Endodermal cell (in vitro differentiated cells): ENCODE data around the gene C15orf39. TPM values are rescaled to one million over a fixed set of nuclear protein-coding genes. Genes with fewer than 3 reads are reported as not detected.
A peak's percentile ranks its signal among the peaks of the same experiment; 100 is the strongest.

Experiments used
- DNase-seq: peaks from one replicate; pipeline ENCODE4 v3.0.0-alpha.2; 2017
- H3K27ac ChIP-seq: 2 replicates; pipeline ENCODE4 v1.5.1; 2013; ENCODE audit warnings: mild to moderate bottlenecking, low read depth, low read length, moderate library complexity
- H3K27me3 ChIP-seq: 2 replicates; pipeline ENCODE4 v1.6.1; 2013; ENCODE audit warnings: mild to moderate bottlenecking, low read length, moderate library complexity; ENCODE audit not compliant: insufficient read depth, control insufficient read depth, poor library complexity, severe bottlenecking
- H3K36me3 ChIP-seq: 2 replicates; pipeline ENCODE4 v1.7.0; 2013; ENCODE audit warnings: mild to moderate bottlenecking, low read length, moderate library complexity; ENCODE audit not compliant: control insufficient read depth, insufficient read depth
- H3K4me1 ChIP-seq: one replicate; pipeline ENCODE4 v1.7.0; 2013; ENCODE audit warnings: low read length; ENCODE audit not compliant: control insufficient read depth, insufficient read depth
- H3K4me3 ChIP-seq: 2 replicates; pipeline ENCODE4 v1.5.1; 2013; ENCODE audit warnings: mild to moderate bottlenecking, low read length, moderate library complexity
- H3K9ac ChIP-seq: 2 replicates; pipeline ENCODE4 v1.6.1; 2013; ENCODE audit warnings: mild to moderate bottlenecking, low read length, moderate library complexity; ENCODE audit not compliant: poor library complexity, severe bottlenecking; ENCODE audit errors: extremely low read depth
- H3K9me3 ChIP-seq: 2 replicates; pipeline ENCODE4 v1.6.1; 2013; ENCODE audit warnings: mild to moderate bottlenecking, low read length, moderate library complexity; ENCODE audit not compliant: control insufficient read depth
- H3K27ac Mint-ChIP-seq: 2 replicates; pipeline ENCODE4 v1.8.0; 2020; ENCODE audit warnings: mixed read lengths
- H3K27me3 Mint-ChIP-seq: 2 replicates; pipeline ENCODE4 v1.8.0; 2021; ENCODE audit warnings: mild to moderate bottlenecking, mixed read lengths; ENCODE audit not compliant: insufficient read depth
- H3K36me3 Mint-ChIP-seq: 2 replicates; pipeline ENCODE4 v1.8.0; 2020; ENCODE audit warnings: low read depth, mixed read lengths
- H3K4me1 Mint-ChIP-seq: 2 replicates; pipeline ENCODE4 v1.8.0; 2020; ENCODE audit warnings: mixed read lengths
- H3K4me3 Mint-ChIP-seq: 2 replicates; pipeline ENCODE4 v1.8.0; 2020; ENCODE audit warnings: mild to moderate bottlenecking, moderate library complexity, mixed read lengths
- H3K9me3 Mint-ChIP-seq: 2 replicates; pipeline ENCODE4 v1.8.0; 2020; ENCODE audit warnings: mild to moderate bottlenecking, mixed read lengths
- WGBS, 2 experiments: methylation state at CpG; one replicate each; pipeline versions ENCODE4 v1.1.5 to v1.1.7; 2013; ENCODE audit warnings: missing lambda C conversion rate in 2 of 2, mixed read lengths in 1 of 2; ENCODE audit not compliant: insufficient coverage in 1 of 2, insufficient read length in 1 of 2; 5-methylcytosine and 5-hydroxymethylcytosine counted together
- total RNA-seq, 2 donors: library from RNA; stranded (reverse); fragmentation: NEBNext Ultra II Directional in 1 of 2; extraction: Animal tissue kit (Norgen Biotek cat#: 25700) in 1 of 2; gene quantifications; 2 replicates in 1 of 2; 3 replicates in 1 of 2; pipeline ENCODE4 v1.2.1, GENCODE V29; 2021
- TF ChIP-seq, protein P1 (sequence below): fragments of 200-600 bp; sonication (generic); conservative IDR thresholded peaks from 2 replicates; pipeline ENCODE4 v1.5.0; 2021; ENCODE audit warnings: antibody characterized with exemption, mild to moderate bottlenecking

Gene C15orf39
- total RNA-seq, 2 donors from 2014 or later = 19.0 to 22.2 TPM

DNA sequence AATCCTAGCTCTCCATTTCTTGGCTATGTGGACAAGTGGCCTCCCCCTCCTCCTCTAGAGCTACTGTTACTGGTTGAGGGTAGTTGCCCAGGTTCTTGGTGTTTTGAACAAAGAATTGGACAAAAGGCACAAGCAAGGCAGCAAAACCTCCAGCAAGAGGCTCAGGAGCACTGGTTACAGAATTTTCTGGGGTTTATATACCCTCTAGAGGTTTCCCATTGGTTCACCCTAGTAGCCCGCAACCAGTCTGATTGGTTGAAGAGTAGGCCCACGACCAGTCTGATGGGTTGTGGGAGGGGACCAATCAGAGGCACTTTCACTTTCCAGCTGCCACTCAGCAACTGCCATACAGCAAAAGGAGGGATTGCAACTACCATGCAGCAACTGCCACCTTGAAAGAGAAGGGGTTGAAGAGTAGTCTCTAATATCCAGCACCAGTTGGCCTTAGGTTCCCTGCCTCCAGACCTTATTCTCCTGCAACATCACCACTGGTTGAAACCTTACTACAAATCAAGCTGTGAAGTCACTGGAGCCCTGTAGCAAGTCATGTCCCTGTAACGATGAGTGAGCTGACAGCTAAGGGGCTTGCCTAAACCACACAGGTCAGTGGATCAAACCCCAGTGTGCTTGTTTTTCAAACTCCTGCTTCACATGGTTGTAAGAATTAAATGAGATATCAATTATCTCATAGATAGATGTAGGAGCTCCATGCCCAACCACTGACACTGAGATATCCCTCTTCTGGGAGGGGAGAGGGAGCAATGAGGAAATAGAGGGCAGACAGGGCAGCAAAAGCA lies 2.9 kb upstream of the C15orf39 start:
- Mint-ChIP-seq H3K27ac (no peak overlapping the region), H3K9me3 (no peaks in the 10 kb centered on the region), H3K4me1 (peaks cover 30% of the 10 kb centered on the region), H3K36me3 (no peaks in the 10 kb centered on the region), H3K27me3 (no peaks in the 10 kb centered on the region), H3K4me3 (no peak overlapping the region)
- WGBS, 2 experiments = 76 to 100% methylated on average over 1 to 3 of the region's 3 CpGs
- Histone ChIP-seq H3K9ac (no peak overlapping the region), H3K4me1 (peaks cover 29% of the 10 kb centered on the region), H3K4me3 (no peak overlapping the region), H3K27ac (no peak overlapping the region), H3K27me3 (no peaks in the 10 kb centered on the region), H3K36me3 (no peaks in the 10 kb centered on the region), H3K9me3 (no peaks in the 10 kb centered on the region)
- TF ChIP-seq, protein P1, sequence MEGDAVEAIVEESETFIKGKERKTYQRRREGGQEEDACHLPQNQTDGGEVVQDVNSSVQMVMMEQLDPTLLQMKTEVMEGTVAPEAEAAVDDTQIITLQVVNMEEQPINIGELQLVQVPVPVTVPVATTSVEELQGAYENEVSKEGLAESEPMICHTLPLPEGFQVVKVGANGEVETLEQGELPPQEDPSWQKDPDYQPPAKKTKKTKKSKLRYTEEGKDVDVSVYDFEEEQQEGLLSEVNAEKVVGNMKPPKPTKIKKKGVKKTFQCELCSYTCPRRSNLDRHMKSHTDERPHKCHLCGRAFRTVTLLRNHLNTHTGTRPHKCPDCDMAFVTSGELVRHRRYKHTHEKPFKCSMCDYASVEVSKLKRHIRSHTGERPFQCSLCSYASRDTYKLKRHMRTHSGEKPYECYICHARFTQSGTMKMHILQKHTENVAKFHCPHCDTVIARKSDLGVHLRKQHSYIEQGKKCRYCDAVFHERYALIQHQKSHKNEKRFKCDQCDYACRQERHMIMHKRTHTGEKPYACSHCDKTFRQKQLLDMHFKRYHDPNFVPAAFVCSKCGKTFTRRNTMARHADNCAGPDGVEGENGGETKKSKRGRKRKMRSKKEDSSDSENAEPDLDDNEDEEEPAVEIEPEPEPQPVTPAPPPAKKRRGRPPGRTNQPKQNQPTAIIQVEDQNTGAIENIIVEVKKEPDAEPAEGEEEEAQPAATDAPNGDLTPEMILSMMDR = no peak
- peak; percentile 72 for DNase-seq

DNA sequence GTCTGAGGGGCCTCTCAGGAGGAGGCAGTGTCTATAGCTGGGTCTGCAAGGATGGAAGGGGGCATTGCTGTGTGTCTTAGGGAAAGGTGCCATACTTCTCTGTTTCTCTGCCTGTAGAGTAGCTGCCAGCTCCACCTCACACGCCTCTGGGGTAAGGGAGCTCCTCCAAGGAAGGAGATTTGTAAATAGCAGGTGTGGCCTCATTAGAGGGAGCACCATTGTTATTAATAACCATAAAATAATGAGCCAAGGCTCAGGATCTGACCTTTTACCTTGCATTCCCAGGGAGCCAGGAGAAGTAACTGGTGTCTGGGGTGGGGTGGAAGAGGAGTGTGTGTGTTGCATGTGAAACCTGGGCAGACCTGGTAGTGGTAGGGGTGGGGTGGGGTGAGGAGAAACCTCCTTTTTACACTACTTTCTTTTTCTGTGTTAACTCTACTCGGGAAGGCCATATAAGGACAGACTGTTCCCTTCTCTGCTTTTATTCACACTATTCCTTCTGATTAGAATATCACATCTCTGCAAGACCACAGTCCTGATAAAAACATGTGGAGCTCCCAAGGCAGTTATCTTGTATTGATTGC lies 2.2 kb upstream of the C15orf39 start:
- DNase-seq = no peak
- H3K9me3 Mint-ChIP-seq = no peaks in the 10 kb centered on the region
- Histone ChIP-seq H3K27me3 (no peaks in the 10 kb centered on the region), H3K36me3 (no peaks in the 10 kb centered on the region), H3K4me3 (peak overlapping the region; percentile 18), H3K9me3 (no peaks in the 10 kb centered on the region), H3K4me1 (peaks cover 29% of the 10 kb centered on the region), H3K9ac (no peak overlapping the region), H3K27ac (no peak overlapping the region)
- no peak overlapping the region for H3K27ac Mint-ChIP-seq
- H3K27me3 Mint-ChIP-seq = no peaks in the 10 kb centered on the region
- TF ChIP-seq, protein P1 = no peak
- no peaks in the 10 kb centered on the region for H3K36me3 Mint-ChIP-seq
- peaks cover 30% of the 10 kb centered on the region for H3K4me1 Mint-ChIP-seq
- no peak overlapping the region for H3K4me3 Mint-ChIP-seq
- WGBS, 2 experiments = 80 to 96% methylated on average over 1 to 2 of the region's 2 CpGs

DNA sequence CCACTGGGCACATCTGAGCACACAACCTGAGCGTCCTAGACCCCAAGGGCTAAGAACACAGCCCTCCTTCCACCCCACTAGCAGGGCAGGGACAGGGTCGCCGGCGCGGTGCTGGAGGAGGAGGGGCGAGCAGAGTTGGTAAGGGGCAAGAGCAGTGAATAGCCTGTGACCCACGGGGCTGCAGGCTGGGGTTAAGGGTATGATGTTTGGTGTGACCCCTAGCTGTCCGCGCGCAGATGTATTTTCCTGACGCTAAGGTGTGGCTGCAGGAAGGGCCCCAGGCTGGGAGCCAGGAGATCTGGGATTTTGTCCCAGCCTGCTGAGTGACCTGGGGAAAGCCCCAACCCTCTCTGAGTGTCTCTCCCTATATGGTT lies 1.3 kb upstream of the C15orf39 start:
- Mint-ChIP-seq H3K4me1 (peaks cover 33% of the 10 kb centered on the region), H3K27me3 (no peaks in the 10 kb centered on the region), H3K4me3 (peak overlapping the region; percentile 76), H3K27ac (peak overlapping the region; percentile 90), H3K36me3 (no peaks in the 10 kb centered on the region), H3K9me3 (no peaks in the 10 kb centered on the region)
- 49 to 60% methylated on average over 3 to 11 of the region's 11 CpGs for WGBS, 2 experiments
- TF ChIP-seq, protein P1 = no peak
- Histone ChIP-seq H3K4me1 (peaks cover 29% of the 10 kb centered on the region), H3K36me3 (no peaks in the 10 kb centered on the region), H3K27me3 (no peaks in the 10 kb centered on the region), H3K9ac (no peak overlapping the region), H3K27ac (no peak overlapping the region), H3K4me3 (peak overlapping the region; percentile 18), H3K9me3 (no peaks in the 10 kb centered on the region)
- no peak for DNase-seq
